Stomach (tissue), 9 donors: ENCODE results near the gene IFRD2. TPM values are rescaled to one million over a fixed set of nuclear protein-coding genes. Genes with fewer than 3 reads are reported as not detected.
"Not testable (repeated sequence)": the region's sequence is repeated elsewhere in the genome, so short reads cannot be mapped to it uniquely, and the experiment has no call there.

ENCODE experiments used
- DNase-seq, 2 donors: peaks; one replicate each; pipeline versions ENCODE4 v3.0.0 to v3.0.0-alpha.2; 2013 to 2019
- H3K27ac ChIP-seq, 5 donors: fragments of 200-600 bp in 4 of 5; sonication (generic) in 4 of 5; one replicate each; pipeline ENCODE4 v1.5.1; 2013 to 2019; ENCODE audit warnings: mild to moderate bottlenecking in 1 of 5, moderate library complexity in 1 of 5
- H3K27me3 ChIP-seq, 3 donors: fragments of 200-600 bp; sonication (generic); one replicate each; pipeline ENCODE4 v1.5.1; 2017 to 2019; ENCODE audit warnings: mixed run types in 1 of 3
- H3K36me3 ChIP-seq, 4 donors: fragments of 200-600 bp; sonication (generic); 1 replicate in 3 of 4; 2 replicates in 1 of 4; pipeline ENCODE4 v1.5.1; 2016 to 2019
- H3K4me1 ChIP-seq, 4 donors: fragments of 200-600 bp; sonication (generic); one replicate each; pipeline ENCODE4 v1.5.1; 2016 to 2019
- H3K4me3 ChIP-seq, 4 donors: fragments of 200-600 bp; sonication (generic) in 3 of 4; one replicate each; pipeline ENCODE4 v1.5.1; 2016 to 2019; ENCODE audit warnings: mild to moderate bottlenecking in 1 of 4
- H3K9me3 ChIP-seq, 4 donors: fragments of 200-600 bp; sonication (generic); one replicate each; pipeline ENCODE4 v1.5.1; 2016 to 2019
- EP300 ChIP-seq: sonication (generic); formaldehyde crosslinking; IDR thresholded peaks from one replicate; pipeline ENCODE4 v1.6.1; 2017; ENCODE audit warnings: antibody characterized with exemption
- POLR2A ChIP-seq, 4 donors: fragments of 450-650 bp; IDR thresholded peaks; one replicate each; pipeline ENCODE4 v1.6.1; 2016; ENCODE audit warnings: antibody characterized with exemption in 4 of 4, control low read depth in 2 of 4, mild to moderate bottlenecking in 1 of 4, moderate library complexity in 1 of 4
- POLR2AphosphoS5 ChIP-seq, 3 donors: sonication (generic); formaldehyde crosslinking; IDR thresholded peaks; one replicate each; pipeline ENCODE4 v1.6.1; 2016; ENCODE audit warnings: antibody characterized with exemption in 3 of 3
- WGBS, 5 donors: extraction: QIAGEN DNeasy Blood & Tissue Kit in 3 of 5; methylation state at CpG; one replicate each; pipeline versions ENCODE4 v1.1.5 to v1.1.7; 2013 to 2018; 5-methylcytosine and 5-hydroxymethylcytosine counted together
- intact Hi-C: fragments of 100-400 bp; cut with DNase I; formaldehyde crosslinking; loops from one replicate; pipeline ENCODE4 v1.15.1; 2023; ENCODE audit warnings: low total_unique reads
- polyA plus RNA-seq, 3 donors: library from polyadenylated mRNA; stranded (reverse); fragments of 200-250 nt; gene quantifications; one replicate each; pipeline ENCODE4 v1.2.3, GENCODE V29; 2013
- total RNA-seq, 5 donors: library from RNA; depleted of rRNA; stranded (reverse); fragments of >200 nt; gene quantifications; one replicate each; pipeline versions ENCODE4 v1.1.0 to v1.2.3, GENCODE V29; 2014 to 2016
- TF ChIP-seq, protein P1 (sequence below), 7 experiments: fragments of 450-650 bp in 4 of 7; fragments of 200-600 bp in 3 of 7; sonication (generic) in 3 of 7; IDR thresholded peaks; one replicate each; pipeline ENCODE4 v1.5.1; 2016 to 2019; ENCODE audit warnings: antibody characterized with exemption in 7 of 7, control low read depth in 2 of 7, mild to moderate bottlenecking in 1 of 7
- donor health status: healthy with polysubstance abuse.
- donor health status: Bipolar disorder and iron deficiency.
- donor health status: healthy.

The IFRD2 gene
- total and polyA plus RNA-seq, 8 donors: 69.9 to 254 (median 113) TPM

DNA sequence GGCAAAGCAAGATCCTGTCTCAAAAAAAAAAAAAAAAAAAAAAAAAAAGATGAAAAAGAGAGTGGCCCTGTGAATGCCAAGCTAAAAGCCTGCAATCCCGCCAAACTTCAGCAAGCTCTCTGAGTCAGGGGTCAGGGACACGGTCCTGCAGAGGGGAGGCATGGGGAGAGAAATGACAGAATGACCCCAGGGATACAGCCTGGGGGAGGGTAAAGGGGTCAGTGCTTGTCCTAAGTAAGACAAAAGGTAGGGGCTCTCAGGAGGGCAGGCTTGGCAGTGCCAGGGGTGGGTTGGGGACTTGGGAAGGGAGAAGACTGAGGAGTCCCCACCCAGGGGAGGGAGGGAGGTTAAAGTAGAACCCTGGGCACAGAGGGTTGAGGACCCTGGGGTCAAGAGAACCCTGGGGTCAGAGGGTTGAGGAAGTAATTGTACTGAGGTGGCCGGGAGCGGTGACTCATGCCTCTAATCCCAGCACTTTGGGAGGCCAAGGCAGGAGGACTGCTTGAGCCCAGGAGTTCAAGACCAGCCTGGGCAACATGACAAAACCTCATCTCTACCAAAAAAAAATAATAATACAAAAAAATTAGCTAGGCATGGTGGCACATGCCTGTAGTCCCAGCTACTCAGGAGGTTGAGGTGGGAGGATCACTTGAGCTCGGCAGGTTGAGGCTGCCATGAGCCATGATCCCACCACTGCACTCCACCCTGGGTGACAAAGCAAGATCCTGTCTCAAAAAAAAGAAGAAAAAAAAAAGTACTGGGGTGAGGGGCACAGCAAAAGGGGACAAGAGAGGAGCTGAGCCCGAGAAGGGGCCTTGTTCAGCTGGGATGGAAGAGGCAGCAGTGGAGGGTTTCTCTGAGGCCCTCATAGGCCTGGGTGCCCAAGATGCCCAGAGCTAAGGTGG lies 28.5 kb downstream of the IFRD2 start:
- Histone ChIP-seq H3K9me3 (no peaks in the 10 kb centered on the region), H3K4me3 (no peak overlapping the region), H3K27ac (peak overlapping the region; percentile 76 to 98 (median 95)), H3K27me3 (peaks cover 0 to 6% (median 0%) of the 10 kb centered on the region in 3 donors), H3K36me3 (peaks cover 0 to 4% (median 2%) of the 10 kb centered on the region in 4 donors), H3K4me1 (peaks cover 60 to 89% (median 75%) of the 10 kb centered on the region in 4 donors)
- no peak for DNase-seq
- 49 to 62% (median 56%) methylated on average over 6 of the region's 6 CpGs for WGBS, 5 donors
- intact Hi-C loops: no loop called here
- TF ChIP-seq, protein P1, sequence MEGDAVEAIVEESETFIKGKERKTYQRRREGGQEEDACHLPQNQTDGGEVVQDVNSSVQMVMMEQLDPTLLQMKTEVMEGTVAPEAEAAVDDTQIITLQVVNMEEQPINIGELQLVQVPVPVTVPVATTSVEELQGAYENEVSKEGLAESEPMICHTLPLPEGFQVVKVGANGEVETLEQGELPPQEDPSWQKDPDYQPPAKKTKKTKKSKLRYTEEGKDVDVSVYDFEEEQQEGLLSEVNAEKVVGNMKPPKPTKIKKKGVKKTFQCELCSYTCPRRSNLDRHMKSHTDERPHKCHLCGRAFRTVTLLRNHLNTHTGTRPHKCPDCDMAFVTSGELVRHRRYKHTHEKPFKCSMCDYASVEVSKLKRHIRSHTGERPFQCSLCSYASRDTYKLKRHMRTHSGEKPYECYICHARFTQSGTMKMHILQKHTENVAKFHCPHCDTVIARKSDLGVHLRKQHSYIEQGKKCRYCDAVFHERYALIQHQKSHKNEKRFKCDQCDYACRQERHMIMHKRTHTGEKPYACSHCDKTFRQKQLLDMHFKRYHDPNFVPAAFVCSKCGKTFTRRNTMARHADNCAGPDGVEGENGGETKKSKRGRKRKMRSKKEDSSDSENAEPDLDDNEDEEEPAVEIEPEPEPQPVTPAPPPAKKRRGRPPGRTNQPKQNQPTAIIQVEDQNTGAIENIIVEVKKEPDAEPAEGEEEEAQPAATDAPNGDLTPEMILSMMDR (IDR thresholded peaks at IDR 0.05): no peak
- no peak for TF ChIP-seq POLR2A (IDR thresholded peaks at IDR 0.05)
- no peak for TF ChIP-seq EP300
- no peak for TF ChIP-seq POLR2AphosphoS5 (IDR thresholded peaks at IDR 0.05)

DNA sequence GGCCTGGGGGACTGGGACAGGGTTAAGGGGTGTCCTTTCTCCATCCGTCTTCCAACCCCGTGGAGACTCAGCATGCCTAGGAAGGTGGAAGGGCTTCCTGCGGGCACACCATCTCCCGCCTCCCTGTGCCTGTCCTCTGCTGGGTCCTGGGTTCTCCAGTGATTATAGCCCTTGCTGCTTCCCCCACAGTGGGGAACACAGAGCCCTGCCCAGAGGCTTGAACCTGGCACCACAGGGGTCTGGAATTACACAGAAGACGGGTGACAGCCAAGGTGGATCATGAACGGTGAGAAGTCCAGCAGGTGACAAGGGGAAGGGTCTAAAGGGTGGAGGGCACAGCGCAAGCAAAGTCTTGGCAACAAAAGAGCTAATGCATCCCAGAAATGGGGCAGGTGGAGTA lies 29.5 kb downstream of the IFRD2 start:
- no peak overlapping the region for H3K4me3 ChIP-seq
- peaks cover 7 to 14% (median 11%) of the 10 kb centered on the region in 4 donors for H3K36me3 ChIP-seq
- H3K4me1 ChIP-seq: peaks cover 50 to 85% (median 66%) of the 10 kb centered on the region in 4 donors
- 83 to 90% (median 85%) methylated on average over 7 of the region's 7 CpGs for WGBS, 5 donors
- no peak for DNase-seq
- no peaks in the 10 kb centered on the region for H3K9me3 ChIP-seq
- intact Hi-C loops: no loop called here
- peak overlapping the region in 4 of 5 donors; percentile 17 to 98 (median 96) for H3K27ac ChIP-seq
- H3K27me3 ChIP-seq: peaks cover 0 to 6% (median 0%) of the 10 kb centered on the region in 3 donors
- TF ChIP-seq POLR2A (IDR thresholded peaks at IDR 0.05) (no peak), EP300 (no peak), POLR2AphosphoS5 (IDR thresholded peaks at IDR 0.05) (no peak)
- TF ChIP-seq, protein P1 (IDR thresholded peaks at IDR 0.05): no peak

DNA sequence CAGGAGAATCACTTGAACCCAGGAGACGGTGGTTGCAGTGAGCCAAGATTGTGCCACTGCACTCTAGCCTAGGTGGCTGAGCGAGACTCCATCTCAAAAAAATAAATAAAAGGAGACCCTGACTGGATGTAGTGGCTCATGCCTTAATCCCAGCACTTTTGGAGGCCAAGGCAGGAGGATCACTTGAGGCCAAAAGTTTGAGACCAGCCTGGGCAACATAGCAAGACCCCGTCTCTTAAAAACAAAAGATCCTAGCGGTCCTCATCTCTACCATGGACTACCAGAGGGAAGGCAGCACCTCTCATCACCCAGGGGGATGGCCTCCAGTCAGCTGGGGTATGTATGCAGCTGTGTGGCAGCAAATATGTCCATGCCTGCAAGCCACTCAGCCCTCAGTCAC lies 30.0 kb downstream of the IFRD2 start:
- H3K9me3 ChIP-seq, DNase-seq, H3K4me3 ChIP-seq, H3K27me3 ChIP-seq, intact Hi-C loops: not testable (repeated sequence)
- peaks cover 46 to 83% (median 60%) of the 10 kb centered on the region in 4 donors for H3K4me1 ChIP-seq
- peaks cover 12 to 20% (median 17%) of the 10 kb centered on the region in 4 donors for H3K36me3 ChIP-seq
- WGBS, 5 donors: 95 to 100% (median 97%) methylated on average over 4 of the region's 4 CpGs
- H3K27ac ChIP-seq: peak overlapping the region in 4 of 5 donors; percentile 96 to 99 (median 97)

DNA sequence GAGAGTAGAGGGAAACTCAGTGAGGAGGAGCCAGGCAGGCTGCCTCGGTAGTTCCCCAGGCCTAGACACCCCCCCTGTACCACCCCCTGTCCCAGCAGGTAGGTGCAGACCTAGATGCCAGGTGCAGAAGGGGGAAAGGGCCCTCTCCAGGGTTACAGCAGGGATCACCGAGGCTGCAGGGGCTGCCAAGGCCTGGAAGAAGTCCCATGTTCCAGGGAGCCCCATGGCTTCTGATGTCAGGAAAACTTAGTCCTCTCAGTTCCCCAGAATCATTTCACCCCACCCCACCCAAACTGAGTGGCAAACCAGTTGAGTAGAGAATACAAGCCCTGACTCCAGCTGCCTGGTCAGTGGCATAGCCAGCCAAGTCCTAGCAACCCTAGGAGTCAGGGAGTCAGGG lies 30.7 kb downstream of the IFRD2 start:
- Histone ChIP-seq H3K4me3 (no peak overlapping the region), H3K4me1 (peaks cover 43 to 82% (median 54%) of the 10 kb centered on the region in 4 donors), H3K27ac (peak overlapping the region; percentile 90 to 99 (median 96)), H3K36me3 (peaks cover 19 to 27% (median 24%) of the 10 kb centered on the region in 4 donors), H3K27me3 (no peaks in the 10 kb centered on the region), H3K9me3 (no peaks in the 10 kb centered on the region)
- no peak for DNase-seq
- intact Hi-C loops: no loop called here
- WGBS, 5 donors: 23 to 44% (median 38%) methylated on average over 2 of the region's 2 CpGs
- TF ChIP-seq EP300 (no peak), POLR2AphosphoS5 (IDR thresholded peaks at IDR 0.05) (no peak), POLR2A (IDR thresholded peaks at IDR 0.05) (no peak)
- TF ChIP-seq, protein P1 (IDR thresholded peaks at IDR 0.05): no peak
